ENCODE data around the gene ARL6. TPM values are rescaled to one million over a fixed set of nuclear protein-coding genes. Genes with fewer than 3 reads are reported as not detected.

The ARL6 gene, protein sequence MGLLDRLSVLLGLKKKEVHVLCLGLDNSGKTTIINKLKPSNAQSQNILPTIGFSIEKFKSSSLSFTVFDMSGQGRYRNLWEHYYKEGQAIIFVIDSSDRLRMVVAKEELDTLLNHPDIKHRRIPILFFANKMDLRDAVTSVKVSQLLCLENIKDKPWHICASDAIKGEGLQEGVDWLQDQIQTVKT
- total RNA-seq (2021; fragmentation: NEBNext Ultra II Directional; extraction: Animal tissue kit (Norgen Biotek cat#: 25700)), result 1 to 10 TPM; 5.6 to 8.3 (median 7.2) TPM
- long read RNA-seq, full-length matches to known transcripts, result 3 of 6 reads
- long read RNA-seq, partial matches to known transcripts, result 0 of 6 reads
- long read RNA-seq, other reads (novel, unspliced or antisense), result 3 of 6 reads

DNA sequence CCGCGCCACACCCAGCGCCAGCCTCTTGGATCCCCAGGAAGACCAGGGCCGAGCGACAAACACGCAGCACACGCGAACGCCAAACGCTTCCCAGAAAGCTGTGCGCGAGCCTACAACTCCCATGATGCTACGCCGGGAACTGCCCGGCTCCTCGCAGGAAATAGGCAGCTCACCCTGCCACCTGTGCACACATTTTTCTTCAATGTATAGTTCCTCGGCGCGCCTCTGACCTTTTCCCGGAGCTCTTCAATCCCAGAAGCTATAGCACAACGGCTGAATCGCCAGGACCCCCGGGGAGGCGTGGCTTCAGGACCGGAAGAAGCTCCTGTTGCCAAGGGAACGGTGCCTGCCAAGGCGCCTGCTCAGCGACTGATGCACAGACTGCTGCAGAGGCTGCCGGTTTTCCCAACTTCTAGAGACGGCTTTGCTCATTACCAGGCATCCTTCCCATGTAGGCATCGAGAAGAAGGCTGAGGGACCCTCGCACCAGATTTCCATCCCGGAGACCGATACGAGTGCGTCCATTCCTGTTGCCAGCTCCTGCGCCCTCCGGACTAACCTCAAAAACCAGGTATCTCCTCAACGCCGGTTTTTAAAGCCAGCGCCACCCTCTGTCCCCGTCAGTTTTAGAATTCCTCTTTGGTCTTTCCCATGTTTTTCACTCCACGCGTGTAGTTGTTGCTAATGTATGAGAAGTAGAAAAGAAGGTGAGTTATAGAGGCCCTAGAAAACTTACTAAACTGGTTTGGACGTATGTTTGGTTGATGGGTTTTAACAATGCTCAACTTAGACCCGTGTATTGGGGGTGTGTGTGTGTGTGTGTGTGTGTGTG lies at the start of gene ARL6:
ARL6 (plus strand) TSS at position 352 of the 832 bp plus-strand sequence. CDS start 3,350 bp downstream, outside the sequence.
- H3K27ac Mint-ChIP-seq, result peak within 1 kb of the TSS; percentile 95
- no peaks in the 10 kb centered on the region for H3K27me3 Mint-ChIP-seq (ENCODE audit: insufficient read depth)
- peak within 1 kb of the TSS; percentile 91 for H3K4me3 Mint-ChIP-seq
- no peaks in the 10 kb centered on the region for H3K9me3 Mint-ChIP-seq
- TF ChIP-seq, protein P1, sequence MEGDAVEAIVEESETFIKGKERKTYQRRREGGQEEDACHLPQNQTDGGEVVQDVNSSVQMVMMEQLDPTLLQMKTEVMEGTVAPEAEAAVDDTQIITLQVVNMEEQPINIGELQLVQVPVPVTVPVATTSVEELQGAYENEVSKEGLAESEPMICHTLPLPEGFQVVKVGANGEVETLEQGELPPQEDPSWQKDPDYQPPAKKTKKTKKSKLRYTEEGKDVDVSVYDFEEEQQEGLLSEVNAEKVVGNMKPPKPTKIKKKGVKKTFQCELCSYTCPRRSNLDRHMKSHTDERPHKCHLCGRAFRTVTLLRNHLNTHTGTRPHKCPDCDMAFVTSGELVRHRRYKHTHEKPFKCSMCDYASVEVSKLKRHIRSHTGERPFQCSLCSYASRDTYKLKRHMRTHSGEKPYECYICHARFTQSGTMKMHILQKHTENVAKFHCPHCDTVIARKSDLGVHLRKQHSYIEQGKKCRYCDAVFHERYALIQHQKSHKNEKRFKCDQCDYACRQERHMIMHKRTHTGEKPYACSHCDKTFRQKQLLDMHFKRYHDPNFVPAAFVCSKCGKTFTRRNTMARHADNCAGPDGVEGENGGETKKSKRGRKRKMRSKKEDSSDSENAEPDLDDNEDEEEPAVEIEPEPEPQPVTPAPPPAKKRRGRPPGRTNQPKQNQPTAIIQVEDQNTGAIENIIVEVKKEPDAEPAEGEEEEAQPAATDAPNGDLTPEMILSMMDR (IDR thresholded peaks at IDR 0.05), result peak; percentile 35; the same call in 1 of the 2 replicates
- peaks cover 29% of the 10 kb centered on the region for H3K4me1 Mint-ChIP-seq (ENCODE audit: low read depth)
- H3K36me3 Mint-ChIP-seq (ENCODE audit: low read depth), result peaks cover 7% of the 10 kb centered on the region
- peak; percentile 81 for DNase-seq

DNA sequence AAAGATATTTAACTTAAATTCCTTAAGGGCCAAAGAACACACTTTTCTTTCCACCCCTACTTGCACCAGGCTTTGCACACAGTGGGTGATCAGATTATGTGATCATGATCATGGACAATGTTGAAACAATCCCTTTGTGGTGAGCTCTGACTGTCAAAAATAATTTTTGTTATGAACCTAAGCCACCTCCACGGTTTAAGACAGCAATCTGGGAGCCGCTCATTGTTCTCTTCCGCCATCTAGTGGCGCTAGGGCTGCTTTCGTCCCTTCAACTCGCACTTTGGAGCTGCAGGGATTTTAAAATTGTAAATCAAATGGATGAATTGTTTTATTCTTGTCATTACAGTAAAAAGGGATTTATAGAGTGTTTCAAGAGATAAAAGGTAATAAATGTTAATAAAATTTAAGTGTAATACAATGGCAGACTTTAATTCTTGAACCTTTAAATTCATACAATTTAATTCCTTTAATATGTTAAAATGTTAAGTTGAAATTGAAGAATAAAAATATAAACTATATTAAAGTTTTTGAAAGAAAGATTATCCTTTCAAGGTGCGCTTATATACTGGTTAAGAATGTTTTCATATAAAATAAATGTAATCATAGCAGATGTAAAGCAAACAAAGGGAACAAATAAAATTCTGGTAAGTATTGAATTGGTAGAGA lies 45.3 kb upstream of the ARL6 start:
- Mint-ChIP-seq H3K36me3 (ENCODE audit: low read depth) (no peaks in the 10 kb centered on the region), H3K9me3 (no peaks in the 10 kb centered on the region), H3K4me1 (ENCODE audit: low read depth) (no peaks in the 10 kb centered on the region), H3K27ac (no peak overlapping the region), H3K4me3 (no peak overlapping the region), H3K27me3 (ENCODE audit: insufficient read depth) (no peaks in the 10 kb centered on the region)
- DNase-seq, result peak; percentile 39
- TF ChIP-seq, protein P1 (IDR thresholded peaks at IDR 0.05), result peak; percentile 88

DNA sequence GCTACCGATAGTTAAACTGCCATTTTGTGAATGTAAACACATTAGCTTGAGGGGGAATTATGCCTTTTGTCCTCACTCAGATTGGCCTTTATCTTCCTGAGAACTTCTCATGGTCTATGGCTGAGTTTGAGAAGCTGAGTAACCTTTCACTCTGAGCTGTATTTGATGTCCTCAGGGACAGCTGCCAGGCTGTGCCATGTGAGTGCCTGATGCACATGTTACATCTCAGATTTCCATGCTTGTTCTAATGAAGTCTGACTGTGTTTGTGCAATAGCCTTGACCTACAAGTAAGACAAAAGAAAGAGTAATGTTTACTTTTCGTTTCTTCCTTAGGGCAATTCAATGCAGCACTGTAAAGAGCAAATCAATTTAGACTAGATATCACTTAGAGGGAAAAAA lies 44.1 kb upstream of the ARL6 start:
- H3K27ac Mint-ChIP-seq, result no peak overlapping the region
- no peak for DNase-seq
- no peak overlapping the region for H3K4me3 Mint-ChIP-seq
- H3K9me3 Mint-ChIP-seq, result no peaks in the 10 kb centered on the region
- H3K4me1 Mint-ChIP-seq (ENCODE audit: low read depth), result no peaks in the 10 kb centered on the region
- no peaks in the 10 kb centered on the region for H3K36me3 Mint-ChIP-seq (ENCODE audit: low read depth)
- H3K27me3 Mint-ChIP-seq (ENCODE audit: insufficient read depth), result no peaks in the 10 kb centered on the region
- TF ChIP-seq, protein P1 (IDR thresholded peaks at IDR 0.05), result no peak

DNA sequence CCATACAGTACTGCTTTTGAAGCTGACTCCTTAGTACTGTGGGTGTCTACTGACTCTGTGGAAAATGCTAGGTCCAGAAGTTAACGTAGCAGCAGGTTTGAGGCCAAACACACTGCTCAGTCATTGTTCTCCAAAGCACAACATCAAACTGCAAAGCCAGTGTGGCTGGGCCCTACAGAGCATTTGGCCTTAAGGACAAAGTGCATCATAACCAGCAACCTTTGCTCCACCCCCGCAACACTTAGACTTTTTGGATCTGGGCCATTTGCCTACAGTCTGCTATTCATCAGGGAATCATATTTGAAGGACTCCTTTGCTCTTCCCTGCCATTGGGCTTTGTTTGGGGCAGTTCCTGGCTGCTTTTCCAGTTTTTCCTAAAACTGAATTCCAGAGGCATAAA lies 43.1 kb upstream of the ARL6 start:
- TF ChIP-seq, protein P1 (IDR thresholded peaks at IDR 0.05), result no peak
- DNase-seq, result no peak
- H3K36me3 Mint-ChIP-seq (ENCODE audit: low read depth), result no peaks in the 10 kb centered on the region
- no peaks in the 10 kb centered on the region for H3K4me1 Mint-ChIP-seq (ENCODE audit: low read depth)
- no peaks in the 10 kb centered on the region for H3K27me3 Mint-ChIP-seq (ENCODE audit: insufficient read depth)
- no peaks in the 10 kb centered on the region for H3K9me3 Mint-ChIP-seq
- H3K4me3 Mint-ChIP-seq, result no peak overlapping the region
- H3K27ac Mint-ChIP-seq, result no peak overlapping the region

DNA sequence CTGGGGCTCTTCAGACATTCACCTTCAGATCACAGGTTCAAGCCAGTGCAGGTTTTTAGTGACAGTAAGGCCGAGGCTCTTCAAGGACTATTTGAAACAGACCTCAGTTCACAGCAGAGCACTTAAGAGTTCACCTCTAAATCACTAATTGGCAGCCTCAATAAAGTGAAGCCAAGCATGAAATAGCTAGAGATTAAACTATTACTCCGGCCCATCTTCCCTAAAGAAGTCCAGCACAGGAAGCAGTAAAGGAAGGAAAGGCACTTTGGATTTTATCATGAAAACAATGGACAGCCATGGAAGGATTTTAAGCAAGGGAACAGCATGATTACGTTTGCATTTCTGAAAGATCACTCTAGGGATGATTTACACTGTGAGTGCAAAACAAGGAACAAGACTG lies 27.6 kb upstream of the ARL6 start:
- TF ChIP-seq, protein P1 (IDR thresholded peaks at IDR 0.05), result no peak
- no peak for DNase-seq
- no peaks in the 10 kb centered on the region; the same call in 1 of the 2 replicates for H3K27me3 Mint-ChIP-seq (ENCODE audit: insufficient read depth)
- no peak overlapping the region for H3K27ac Mint-ChIP-seq
- H3K36me3 Mint-ChIP-seq (ENCODE audit: low read depth), result no peaks in the 10 kb centered on the region
- H3K9me3 Mint-ChIP-seq, result no peaks in the 10 kb centered on the region
- no peaks in the 10 kb centered on the region for H3K4me1 Mint-ChIP-seq (ENCODE audit: low read depth)
- H3K4me3 Mint-ChIP-seq, result no peak overlapping the region

All from HFFc6 (cell line).